HEK293 (cell line): ENCODE results near the gene TBC1D5.
A peak's percentile ranks its signal among the peaks of the same experiment; 100 is the strongest.

Source experiments
- CTCF ChIA-PET: fragments of 350-600 bp; formaldehyde crosslinking; extraction: SDS; loops from one replicate; lab custom pipeline; 2021; ENCODE audit warnings: antibody characterized with exemption; lab: Yijun Ruan, JAX
- POLR2A ChIA-PET: fragments of 300-600 bp; formaldehyde crosslinking; extraction: SDS; loops from one replicate; lab custom pipeline; 2020; ENCODE audit warnings: antibody characterized with exemption, inconsistent platforms; lab: Yijun Ruan, JAX
- H3K27ac ChIP-seq: fragments of 200-500 bp; sonication (Bioruptor generic); 2 replicates; pipeline ENCODE4 v1.5.1; 2014; ENCODE audit warnings: low read depth, low read length, control low read depth, inconsistent platforms; ENCODE audit errors: extremely low read depth
- H3K36me3 ChIP-seq, 2 experiments: fragments of 200-500 bp in 1 of 2; sonication (Bioruptor generic) in 1 of 2; 1 replicate in 1 of 2; 2 replicates in 1 of 2; pipeline ENCODE4 v1.5.1; 2014 to 2017; ENCODE audit warnings: inconsistent platforms in 2 of 2, low read length in 2 of 2; ENCODE audit not compliant: control insufficient read depth in 2 of 2, insufficient read depth in 1 of 2
- H3K4me1 ChIP-seq: fragments of 200-500 bp; sonication (Bioruptor generic); 2 replicates; pipeline ENCODE4 v1.5.1; 2014; ENCODE audit warnings: mild to moderate bottlenecking, low read length, inconsistent platforms; ENCODE audit not compliant: control insufficient read depth, insufficient read depth
- H3K4me3 ChIP-seq: 2 replicates; pipeline ENCODE4 v1.5.1; 2011; ENCODE audit warnings: low read depth, mild to moderate bottlenecking, control low read depth, low read length, moderate library complexity
- H3K9me3 ChIP-seq: fragments of 200-500 bp; sonication (Bioruptor generic); 2 replicates; pipeline ENCODE4 v1.5.1; 2014; ENCODE audit warnings: low read depth, low read length, inconsistent platforms; ENCODE audit not compliant: control insufficient read depth, insufficient read depth
- BCL6B ChIP-seq: fragments of 450-650 bp; formaldehyde crosslinking; IDR thresholded peaks from 2 replicates; pipeline ENCODE4 v1.5.1; 2017; ENCODE audit warnings: missing biosample characterization, missing genetic modification characterization
- CTCF ChIP-seq: fragments of 450-650 bp; formaldehyde crosslinking; IDR thresholded peaks from 2 replicates; pipeline ENCODE4 v1.5.1; 2016; ENCODE audit warnings: missing biosample characterization, missing genetic modification characterization
- GLIS1 ChIP-seq: fragments of 450-650 bp; formaldehyde crosslinking; IDR thresholded peaks from 2 replicates; pipeline ENCODE4 v1.5.1; 2016; ENCODE audit warnings: missing biosample characterization, missing genetic modification characterization
- MEIS1 ChIP-seq: sonication (generic); formaldehyde crosslinking; IDR thresholded peaks from 2 replicates; pipeline ENCODE4 v1.8.1; 2022; ENCODE audit warnings: missing genetic modification reagents, mild to moderate bottlenecking, borderline replicate concordance
- PRDM6 ChIP-seq: fragments of 450-650 bp; formaldehyde crosslinking; IDR thresholded peaks from 2 replicates; pipeline ENCODE4 v1.5.1; 2017; ENCODE audit warnings: missing biosample characterization, missing genetic modification characterization
- WT1 ChIP-seq: fragments of 450-650 bp; formaldehyde crosslinking; IDR thresholded peaks from 2 replicates; pipeline ENCODE4 v1.5.1; 2016; ENCODE audit warnings: missing biosample characterization, missing genetic modification characterization
- ZBTB20 ChIP-seq: fragments of 450-650 bp; formaldehyde crosslinking; IDR thresholded peaks from 2 replicates; pipeline ENCODE4 v1.5.1; 2016; ENCODE audit warnings: missing biosample characterization, missing genetic modification characterization
- ZNF114 ChIP-seq: fragments of 450-650 bp; formaldehyde crosslinking; IDR thresholded peaks from 2 replicates; pipeline ENCODE4 v1.5.0; 2017; ENCODE audit warnings: missing biosample characterization, missing genetic modification characterization
- ZNF174 ChIP-seq: fragments of 450-650 bp; formaldehyde crosslinking; IDR thresholded peaks from 2 replicates; pipeline ENCODE4 v1.5.0; 2017; ENCODE audit warnings: missing biosample characterization, mild to moderate bottlenecking, missing genetic modification characterization
- ZNF23 ChIP-seq: fragments of 450-650 bp; formaldehyde crosslinking; IDR thresholded peaks from 2 replicates; pipeline ENCODE4 v1.5.1; 2016; ENCODE audit warnings: missing biosample characterization, missing genetic modification characterization, borderline replicate concordance
- ZNF501 ChIP-seq: fragments of 450-650 bp; formaldehyde crosslinking; IDR thresholded peaks from 2 replicates; pipeline ENCODE4 v1.5.1; 2016; ENCODE audit warnings: missing biosample characterization, missing genetic modification characterization
- ZNF510 ChIP-seq: fragments of 450-650 bp; formaldehyde crosslinking; IDR thresholded peaks from 2 replicates; pipeline ENCODE4 v1.5.1; 2018; ENCODE audit warnings: mild to moderate bottlenecking, missing genetic modification characterization, missing biosample characterization; ENCODE audit not compliant: insufficient replicate concordance
- ZNF544 ChIP-seq: fragments of 450-650 bp; formaldehyde crosslinking; IDR thresholded peaks from 2 replicates; pipeline ENCODE4 v1.5.0; 2017; ENCODE audit warnings: missing biosample characterization, missing genetic modification characterization
- ZNF549 ChIP-seq: fragments of 450-650 bp; IDR thresholded peaks from 2 replicates; pipeline ENCODE4 v1.5.1; 2018; ENCODE audit warnings: missing biosample characterization, missing genetic modification characterization, mild to moderate bottlenecking, inconsistent platforms, moderate library complexity
- ZNF580 ChIP-seq: fragments of 450-650 bp; formaldehyde crosslinking; IDR thresholded peaks from 2 replicates; pipeline ENCODE4 v1.5.1; 2016; ENCODE audit warnings: missing biosample characterization, missing genetic modification characterization
- ZNF791 ChIP-seq: fragments of 450-650 bp; formaldehyde crosslinking; IDR thresholded peaks from 2 replicates; pipeline ENCODE4 v1.5.1; 2016; ENCODE audit warnings: missing biosample characterization, missing genetic modification characterization

TBC1D5 gene

GRCh38 chr3:17313746-17314145 lies 428.7 kb downstream of the TBC1D5 start:
- peaks cover 6% of the 10 kb centered on the region; the same call in 1 of the 2 replicates for H3K4me1 ChIP-seq
- CTCF ChIA-PET: interaction anchor here (0.5 kb wide), 1 partner anchor 100 kb away, joined by 3 read pairs; no protein-coding TSS in a partner anchor
- no peak for TF ChIP-seq ZBTB20 (tag by site-specific recombination)
- TF ChIP-seq ZNF501 (tag by site-specific recombination): no peak
- no peak for TF ChIP-seq ZNF174 (tag by site-specific recombination)
- TF ChIP-seq ZNF791: no peak
- TF ChIP-seq ZNF510 (tag by site-specific recombination): no peak
- no peak overlapping the region for H3K4me3 ChIP-seq
- H3K9me3 ChIP-seq: no peaks in the 10 kb centered on the region
- H3K36me3 ChIP-seq: no peaks in the 10 kb centered on the region
- H3K27ac ChIP-seq: no peak overlapping the region
- POLR2A ChIA-PET: no interaction called here

- Histone ChIP-seq H3K36me3 (no peaks in the 10 kb centered on the region), H3K4me1 (peaks cover 6% of the 10 kb centered on the region; the same call in 1 of the 2 replicates), H3K9me3 (no peaks in the 10 kb centered on the region), H3K4me3 (no peak overlapping the region), H3K27ac (no peak overlapping the region)
- TF ChIP-seq ZNF580 (tag by site-specific recombination) (0 out of 2 replicates have a peak, but pooled peaks have one; percentile 10), ZNF544 (tag by site-specific recombination) (no peak), MEIS1 (CRISPR knock-in tag) (no peak), PRDM6 (peak; percentile 71), WT1 (tag by site-specific recombination) (peak; percentile 47; the same call in 1 of the 2 replicates), ZNF23 (tag by site-specific recombination) (no peak), BCL6B (tag by site-specific recombination) (peak; percentile 55; the same call in 1 of the 2 replicates)
- CTCF ChIA-PET: no interaction called here
- POLR2A ChIA-PET: no interaction called here
Measured at GRCh38 chr3:17310983-17311382, 431.4 kb downstream of the TBC1D5 start.

- TF ChIP-seq GLIS1 (tag by site-specific recombination) (no peak), CTCF (tag by site-specific recombination) (0 out of 2 replicates have a peak, but pooled peaks have one; percentile 6), ZNF549 (tag by site-specific recombination) (no peak), ZNF114 (tag by site-specific recombination) (no peak)
- no peaks in the 10 kb centered on the region for H3K9me3 ChIP-seq
- no peak overlapping the region for H3K4me3 ChIP-seq
- H3K4me1 ChIP-seq: peaks cover 6% of the 10 kb centered on the region; the same call in 1 of the 2 replicates
- CTCF ChIA-PET: interaction anchor here (0.7 to 1.5 kb wide), 3 partner anchors 14 to 104 kb away, joined by 3 to 5 read pairs (median 3); no protein-coding TSS in a partner anchor
- no peak overlapping the region for H3K27ac ChIP-seq
- POLR2A ChIA-PET: no interaction called here
- H3K36me3 ChIP-seq: no peaks in the 10 kb centered on the region
Measured at GRCh38 chr3:17307887-17308286, 434.5 kb downstream of the TBC1D5 start.
